GM13977 (cell line): ENCODE data around the gene PFKP.

ENCODE experiments used
- DNase-seq: peaks from one replicate; pipeline ENCODE4 v3.0.0; 2012; ENCODE audit warnings: low spot score
- in situ Hi-C: fragments of 300-500 bp; cut with MboI; formaldehyde crosslinking; loops from one replicate; pipeline ENCODE4 v1.12.0; 2022; ENCODE audit warnings: low sequenced_read_pairs, low pct_unique_long_range_greater_than_20kb, mixed read lengths, inconsistent platforms; ENCODE audit not compliant: unreplicated experiment
- TF ChIP-seq, protein P1 (sequence below): IDR thresholded peaks from 2 replicates; pipeline ENCODE4 v1.5.1; 2012; ENCODE audit warnings: mild to moderate bottlenecking, control low read depth; ENCODE audit not compliant: insufficient read depth; ENCODE audit errors: extremely low read depth, missing control alignments

PFKP gene

DNA sequence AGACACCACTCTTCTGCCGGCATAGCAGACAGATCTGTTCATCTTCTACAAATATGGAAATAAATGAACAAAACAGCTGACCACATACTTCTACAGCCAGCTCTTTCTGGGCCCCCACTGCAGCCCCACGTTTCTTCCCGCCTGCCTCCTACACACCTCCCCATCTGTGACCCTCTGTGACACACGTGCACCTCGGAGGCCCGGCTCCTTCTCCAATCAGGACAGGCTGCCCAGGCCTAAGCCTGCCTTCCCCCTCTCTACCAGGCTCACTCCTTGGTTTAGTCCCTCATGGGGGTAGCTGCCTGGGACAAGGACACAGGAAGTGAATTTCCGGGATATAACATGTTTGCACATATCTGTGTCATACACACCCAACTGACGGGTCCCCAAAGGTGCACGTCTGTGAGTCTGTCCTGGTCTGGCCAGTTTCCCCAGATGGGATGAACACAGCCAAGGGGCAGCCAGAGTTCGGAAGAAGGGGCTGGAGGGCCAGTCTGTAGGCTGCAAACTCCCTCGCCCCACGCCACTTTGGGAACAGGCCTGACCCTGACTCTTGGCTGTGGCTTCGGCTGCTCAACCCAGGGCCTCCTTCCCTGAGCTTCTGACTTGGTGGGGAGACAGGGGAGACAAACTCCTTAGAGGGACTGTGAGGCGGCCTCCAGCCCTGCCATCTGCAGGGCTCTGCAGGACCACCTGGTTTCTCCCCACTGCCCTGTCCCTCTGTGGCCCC lies 75.0 kb downstream of the PFKP start:
- in situ Hi-C loops: no loop called here
- DNase-seq: no peak
- TF ChIP-seq, protein P1, sequence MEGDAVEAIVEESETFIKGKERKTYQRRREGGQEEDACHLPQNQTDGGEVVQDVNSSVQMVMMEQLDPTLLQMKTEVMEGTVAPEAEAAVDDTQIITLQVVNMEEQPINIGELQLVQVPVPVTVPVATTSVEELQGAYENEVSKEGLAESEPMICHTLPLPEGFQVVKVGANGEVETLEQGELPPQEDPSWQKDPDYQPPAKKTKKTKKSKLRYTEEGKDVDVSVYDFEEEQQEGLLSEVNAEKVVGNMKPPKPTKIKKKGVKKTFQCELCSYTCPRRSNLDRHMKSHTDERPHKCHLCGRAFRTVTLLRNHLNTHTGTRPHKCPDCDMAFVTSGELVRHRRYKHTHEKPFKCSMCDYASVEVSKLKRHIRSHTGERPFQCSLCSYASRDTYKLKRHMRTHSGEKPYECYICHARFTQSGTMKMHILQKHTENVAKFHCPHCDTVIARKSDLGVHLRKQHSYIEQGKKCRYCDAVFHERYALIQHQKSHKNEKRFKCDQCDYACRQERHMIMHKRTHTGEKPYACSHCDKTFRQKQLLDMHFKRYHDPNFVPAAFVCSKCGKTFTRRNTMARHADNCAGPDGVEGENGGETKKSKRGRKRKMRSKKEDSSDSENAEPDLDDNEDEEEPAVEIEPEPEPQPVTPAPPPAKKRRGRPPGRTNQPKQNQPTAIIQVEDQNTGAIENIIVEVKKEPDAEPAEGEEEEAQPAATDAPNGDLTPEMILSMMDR: no peak

DNA sequence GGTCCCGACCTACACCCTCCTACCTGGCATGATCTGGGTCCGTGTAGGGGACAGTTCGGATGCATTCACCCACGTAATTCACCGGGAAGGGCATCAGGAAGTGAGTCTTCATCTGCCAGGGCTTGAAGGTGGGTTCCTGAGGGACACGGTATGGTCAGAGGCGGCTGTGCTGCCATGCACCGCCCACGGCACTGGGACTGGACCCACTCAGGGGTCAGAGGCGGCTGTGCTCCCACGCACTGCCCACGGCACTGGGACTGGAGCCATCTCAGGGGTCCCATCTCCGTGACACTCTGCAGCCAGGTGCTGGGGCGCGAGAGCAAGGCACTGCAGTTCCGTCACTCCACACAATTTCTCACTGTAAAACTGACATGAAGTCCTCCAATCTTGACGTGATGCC lies 76.0 kb downstream of the PFKP start:
- TF ChIP-seq, protein P1: no peak
- no peak for DNase-seq
- in situ Hi-C loops: no loop called here

DNA sequence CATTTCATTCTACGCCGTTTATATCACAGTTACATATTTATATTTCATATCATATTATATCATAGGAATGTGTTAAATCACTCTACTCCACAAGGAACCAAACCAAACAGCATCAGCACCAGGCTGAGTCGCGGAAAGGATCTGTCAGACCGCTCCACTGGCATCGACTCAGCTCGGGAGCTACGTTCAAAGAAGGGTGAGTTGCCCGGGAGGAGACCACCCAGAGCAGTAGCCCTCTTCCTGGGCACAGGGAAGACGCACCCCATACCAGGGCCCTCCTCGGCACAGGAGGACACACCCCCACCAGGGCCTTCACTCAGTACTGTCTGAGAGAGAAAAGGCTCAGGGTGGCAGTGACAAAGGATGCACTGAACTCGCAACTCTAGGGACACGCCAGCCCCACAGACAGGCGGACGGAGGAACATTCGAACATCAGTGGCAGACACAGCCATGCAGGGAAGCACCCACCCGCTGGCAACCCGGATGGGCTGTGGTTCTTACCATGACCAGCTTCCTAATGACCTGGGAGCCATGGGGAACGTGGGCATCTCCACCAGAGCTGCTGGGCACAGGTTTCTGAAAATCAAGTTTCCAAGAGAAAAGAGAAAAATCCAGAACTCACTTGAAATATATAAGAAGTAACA lies 76.6 kb downstream of the PFKP start:
- in situ Hi-C loops: no loop called here
- TF ChIP-seq, protein P1: no peak
- no peak for DNase-seq

DNA sequence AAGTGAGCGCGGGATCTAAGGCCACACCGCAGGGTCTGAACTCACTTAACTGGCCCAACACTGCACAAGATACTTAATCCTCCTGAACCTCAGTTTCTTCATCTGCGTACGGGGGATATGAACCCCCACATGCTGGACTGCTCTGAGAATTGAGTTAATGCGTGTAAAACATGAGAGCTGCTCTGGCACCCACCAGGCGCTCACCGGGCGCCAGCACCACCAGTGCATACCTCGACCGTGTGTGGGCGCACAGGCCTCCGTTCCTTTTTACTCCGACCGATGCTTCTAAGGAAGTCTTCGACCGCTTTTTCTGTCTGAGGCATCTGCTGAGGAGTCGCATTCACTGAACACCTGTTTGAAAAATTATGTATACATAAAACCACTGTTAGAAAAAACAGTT lies 78.0 kb downstream of the PFKP start:
- TF ChIP-seq, protein P1: no peak
- in situ Hi-C loops: no loop called here
- no peak for DNase-seq

DNA sequence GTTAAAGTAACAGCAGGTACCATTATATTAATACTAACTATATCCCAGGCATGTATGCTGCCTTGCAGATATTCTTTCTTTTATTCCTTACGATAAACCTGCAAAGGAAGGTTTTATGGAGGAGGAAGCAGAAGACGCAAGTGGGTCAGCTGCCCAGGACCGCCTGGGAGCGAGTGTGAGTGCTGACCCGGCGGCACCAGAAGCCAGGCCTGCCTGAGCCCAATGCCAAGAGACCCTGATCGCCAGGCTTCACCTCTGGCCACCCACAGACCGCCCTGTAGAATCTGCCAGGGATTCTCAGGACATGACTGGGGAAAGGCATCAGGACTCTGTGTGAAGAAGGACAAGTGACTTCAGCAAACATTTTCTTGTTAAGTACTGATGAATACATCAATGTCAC lies 78.9 kb downstream of the PFKP start:
- TF ChIP-seq, protein P1: no peak
- in situ Hi-C loops: no loop called here
- no peak for DNase-seq

DNA sequence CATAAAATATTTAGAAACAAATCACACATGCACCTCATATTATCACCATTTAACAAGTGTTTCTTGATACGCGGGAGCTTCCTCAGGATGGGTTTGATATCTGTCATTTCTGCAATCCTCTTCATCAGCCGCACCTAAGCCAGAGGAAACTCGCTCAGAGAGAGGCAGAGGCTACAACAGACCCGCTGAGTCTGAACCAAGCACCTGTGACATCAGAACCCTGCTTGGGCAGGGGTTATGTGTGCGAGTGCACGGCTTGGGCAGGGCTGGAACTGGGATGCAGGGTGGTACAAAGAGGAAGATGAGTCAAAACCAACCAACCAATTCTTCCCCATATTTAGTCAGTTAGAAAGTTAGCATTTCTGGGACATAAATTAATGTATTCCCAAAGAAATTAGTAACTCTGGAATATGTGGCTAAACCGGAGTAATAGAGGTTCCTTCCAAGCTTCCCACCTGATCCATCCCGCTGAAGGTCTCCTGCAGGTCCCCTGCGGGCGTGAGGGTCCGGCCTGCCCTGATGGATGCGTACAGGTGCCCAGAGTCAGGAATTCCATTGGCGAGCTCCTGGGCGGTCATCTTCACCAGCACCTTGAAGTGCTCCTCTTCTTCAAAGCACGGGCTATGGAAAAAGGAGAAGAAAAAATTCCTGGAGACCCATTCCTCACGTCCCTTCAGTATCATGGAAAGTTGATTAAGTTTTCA lies 79.9 kb downstream of the PFKP start:
- TF ChIP-seq, protein P1: no peak
- in situ Hi-C loops: no loop called here
- DNase-seq: no peak
